GM23338 (cell line): ENCODE measurements around the gene FAM181B. TPM values are rescaled to one million over a fixed set of nuclear protein-coding genes. Genes with fewer than 3 reads are reported as not detected.

Experiments
- ATAC-seq: fragments of 200-7000 bp; cut with Tn5 transposase; 3 replicates; pipeline ENCODE4 v1.9.1; 2020
- DNase-seq: peaks from one replicate; pipeline ENCODE4 v3.0.0-alpha.2; 2015; ENCODE audit warnings: low spot score
- H2AFZ ChIP-seq: fragments of 200-600 bp; sonication (generic); 2 replicates; pipeline ENCODE4 v1.8.0; 2016; ENCODE audit warnings: antibody characterized with exemption, mild to moderate bottlenecking, moderate library complexity
- H3F3A ChIP-seq: fragments of 200-600 bp; sonication (generic); replicated peaks from 2 replicates; pipeline ENCODE4 v1.8.0; 2017; ENCODE audit warnings: antibody characterized with exemption, mixed run types, low read depth
- H3K27ac ChIP-seq: fragments of 200-600 bp; sonication (generic); 2 replicates; pipeline ENCODE4 v1.6.1; 2016; ENCODE audit warnings: low read depth
- H3K27me3 ChIP-seq: fragments of 200-600 bp; sonication (generic); 2 replicates; pipeline ENCODE4 v1.8.0; 2016; ENCODE audit warnings: mild to moderate bottlenecking, mixed run types, moderate library complexity; ENCODE audit not compliant: insufficient read depth
- H3K36me3 ChIP-seq: fragments of 200-600 bp; sonication (generic); 2 replicates; pipeline ENCODE4 v1.8.0; 2016; ENCODE audit warnings: mild to moderate bottlenecking; ENCODE audit not compliant: insufficient read depth
- H3K4me1 ChIP-seq: fragments of 200-600 bp; sonication (generic); 2 replicates; pipeline ENCODE4 v1.8.0; 2016; ENCODE audit warnings: mild to moderate bottlenecking, moderate library complexity; ENCODE audit not compliant: insufficient read depth
- H3K4me2 ChIP-seq: fragments of 200-600 bp; sonication (generic); 2 replicates; pipeline ENCODE4 v1.7.1; 2017; ENCODE audit warnings: mixed run types
- H3K4me3 ChIP-seq: fragments of 200-600 bp; sonication (generic); 2 replicates; pipeline ENCODE4 v1.6.1; 2016; ENCODE audit warnings: mixed run types
- H3K79me2 ChIP-seq: fragments of 200-600 bp; sonication (generic); replicated peaks from 2 replicates; pipeline ENCODE4 v1.8.0; 2017; ENCODE audit warnings: mild to moderate bottlenecking; ENCODE audit not compliant: insufficient read depth
- H3K9me2 ChIP-seq: fragments of 200-600 bp; sonication (generic); 2 replicates; pipeline ENCODE4 v1.8.0; 2017; ENCODE audit not compliant: insufficient read depth
- H4K20me1 ChIP-seq: fragments of 200-600 bp; sonication (generic); replicated peaks from 2 replicates; pipeline ENCODE4 v1.8.0; 2017; ENCODE audit warnings: mild to moderate bottlenecking; ENCODE audit not compliant: insufficient read depth
- H3K27ac Mint-ChIP-seq: 2 replicates; pipeline ENCODE4 v1.8.0; 2020; ENCODE audit warnings: inconsistent platforms, mild to moderate bottlenecking, moderate library complexity, mixed read lengths
- H3K27me3 Mint-ChIP-seq: 3 replicates; pipeline ENCODE4 v1.8.0; 2022; ENCODE audit warnings: low read depth, mild to moderate bottlenecking, moderate library complexity, mixed read lengths, inconsistent platforms; ENCODE audit not compliant: insufficient read depth, poor library complexity
- H3K36me3 Mint-ChIP-seq: 3 replicates; pipeline ENCODE4 v1.8.0; 2021; ENCODE audit warnings: low read depth, mild to moderate bottlenecking, inconsistent platforms, moderate library complexity, mixed read lengths
- H3K4me1 Mint-ChIP-seq: 3 replicates; pipeline ENCODE4 v1.8.0; 2020; ENCODE audit warnings: mild to moderate bottlenecking, inconsistent platforms, mixed read lengths
- H3K4me3 Mint-ChIP-seq: 3 replicates; pipeline ENCODE4 v1.8.0; 2021; ENCODE audit warnings: moderate library complexity, mild to moderate bottlenecking, inconsistent platforms, mixed read lengths
- H3K9me3 Mint-ChIP-seq: 3 replicates; pipeline ENCODE4 v1.8.0; 2020; ENCODE audit warnings: moderate library complexity, mild to moderate bottlenecking, inconsistent platforms, mixed read lengths
- CREB1 ChIP-seq: fragments of 250-450 bp; sonication (Bioruptor Pico); IDR thresholded peaks from 2 replicates; pipeline ENCODE4 v1.5.0; 2020; ENCODE audit warnings: low read depth, mild to moderate bottlenecking, moderate library complexity
- EZH2 ChIP-seq: fragments of 200-600 bp; sonication (generic); IDR thresholded peaks from one replicate; pipeline ENCODE4 v1.8.0; 2017; ENCODE audit warnings: antibody characterized with exemption, mild to moderate bottlenecking, low read depth; ENCODE audit not compliant: unreplicated experiment
- EZH2phosphoT487 ChIP-seq: fragments of 200-600 bp; sonication (generic); IDR thresholded peaks from one replicate; pipeline ENCODE4 v1.8.1; 2018; ENCODE audit warnings: antibody characterized with exemption; ENCODE audit not compliant: unreplicated experiment
- JUNB ChIP-seq: IDR thresholded peaks from one replicate; pipeline ENCODE4 v1.6.1; 2016; ENCODE audit warnings: antibody characterized with exemption; ENCODE audit not compliant: unreplicated experiment
- NANOG ChIP-seq: IDR thresholded peaks from 2 replicates; pipeline ENCODE4 v1.6.1; 2016; ENCODE audit warnings: antibody characterized with exemption, borderline replicate concordance
- POLR2AphosphoS5 ChIP-seq: IDR thresholded peaks from 2 replicates; pipeline ENCODE4 v1.6.1; 2016; ENCODE audit warnings: antibody characterized with exemption, low read depth
- STAT1 ChIP-seq: IDR thresholded peaks from one replicate; pipeline ENCODE4 v1.6.1; 2016; ENCODE audit warnings: antibody characterized with exemption; ENCODE audit not compliant: unreplicated experiment
- ZNF114 ChIP-seq: fragments of 250-450 bp; sonication (Bioruptor Pico); IDR thresholded peaks from 2 replicates; pipeline ENCODE4 v1.5.0; 2020; ENCODE audit warnings: mild to moderate bottlenecking, moderate library complexity
- ZNF331 ChIP-seq: fragments of 250-450 bp; sonication (Bioruptor Pico); IDR thresholded peaks from 2 replicates; pipeline ENCODE4 v1.5.0; 2020; ENCODE audit warnings: low read depth, mild to moderate bottlenecking, moderate library complexity
- polyA plus RNA-seq: library from polyadenylated mRNA; unstranded; fragments of >200 nt; fragmentation: Nextera tagmentation; extraction: Ambion mirVana; gene quantifications from 2 replicates; pipeline ENCODE4 v1.2.1, GENCODE V29; 2016
- total RNA-seq: library from RNA; depleted of rRNA; stranded (reverse); fragments of >200 nt; shearing (Covaris generic); gene quantifications from 2 replicates; pipeline ENCODE4 v1.2.3, GENCODE V29; 2014
- TF ChIP-seq, protein P1 (sequence below): IDR thresholded peaks from 2 replicates; pipeline ENCODE4 v1.6.1; 2016; ENCODE audit warnings: antibody characterized with exemption
- TF ChIP-seq, protein P2 (sequence below): fragments of 250-450 bp; sonication (Bioruptor Pico); IDR thresholded peaks from 2 replicates; pipeline ENCODE4 v1.5.0; 2020; ENCODE audit warnings: mild to moderate bottlenecking, moderate library complexity
- TF ChIP-seq, protein P3 (sequence below): IDR thresholded peaks from one replicate; pipeline ENCODE4 v1.6.1; 2018; ENCODE audit warnings: antibody characterized with exemption; ENCODE audit not compliant: unreplicated experiment
- TF ChIP-seq, protein P4 (sequence below), 2 experiments: fragments of 200-600 bp in 1 of 2; sonication (generic) in 1 of 2; conservative IDR thresholded peaks; 2 replicates each; pipeline versions ENCODE4 v1.5.1 to v1.6.1; 2016 to 2017; ENCODE audit warnings: antibody characterized with exemption in 2 of 2, low read depth in 2 of 2, mild to moderate bottlenecking in 2 of 2, moderate library complexity in 1 of 2

Gene FAM181B
- total and polyA plus RNA-seq, 2 experiments from 2014 or later, result 0.36 to 0.87 TPM

DNA sequence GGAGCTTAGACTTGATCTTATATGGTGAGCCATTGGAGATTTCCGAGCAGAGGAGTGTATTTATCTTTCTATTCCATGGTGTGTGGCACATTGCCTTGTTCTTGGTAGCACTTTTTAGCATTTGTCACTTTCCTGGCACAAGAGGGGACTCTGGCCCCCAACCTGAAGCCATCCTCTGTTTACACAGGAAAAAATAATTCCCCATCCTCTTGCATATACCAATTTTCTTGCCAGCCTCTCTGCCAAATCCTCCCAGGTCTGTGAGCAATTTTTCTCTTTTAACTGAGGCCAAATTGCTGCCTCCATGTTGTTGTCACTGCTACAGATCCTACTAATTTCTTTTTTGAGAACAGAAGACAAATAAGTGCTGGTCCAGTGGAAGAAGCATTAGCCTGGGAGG is 20.3 kb upstream of the FAM181B start:
- Histone ChIP-seq H2AFZ (no peak overlapping the region), H3K27ac (no peak overlapping the region), H3K36me3 (no peaks in the 10 kb centered on the region), H3K79me2 (no peaks in the 10 kb centered on the region), H3K27me3 (no peaks in the 10 kb centered on the region), H3K9me2 (no peaks in the 10 kb centered on the region), H3K4me3 (no peak overlapping the region), H3F3A (no peaks in the 10 kb centered on the region), H3K4me2 (no peak overlapping the region), H3K4me1 (peaks cover 15% of the 10 kb centered on the region), H4K20me1 (no peaks in the 10 kb centered on the region)
- no peak overlapping the region for H3K27ac Mint-ChIP-seq
- no peaks in the 10 kb centered on the region for H3K36me3 Mint-ChIP-seq
- no peaks in the 10 kb centered on the region for H3K9me3 Mint-ChIP-seq
- peaks cover 13% of the 10 kb centered on the region for H3K4me1 Mint-ChIP-seq
- ATAC-seq (no peak), DNase-seq (no peak)
- no peak overlapping the region for H3K4me3 Mint-ChIP-seq
- TF ChIP-seq ZNF114 (CRISPR knock-in tag), result no peak
- no peak for TF ChIP-seq JUNB
- TF ChIP-seq STAT1, result no peak
- no peak for TF ChIP-seq EZH2phosphoT487
- TF ChIP-seq, protein P1, sequence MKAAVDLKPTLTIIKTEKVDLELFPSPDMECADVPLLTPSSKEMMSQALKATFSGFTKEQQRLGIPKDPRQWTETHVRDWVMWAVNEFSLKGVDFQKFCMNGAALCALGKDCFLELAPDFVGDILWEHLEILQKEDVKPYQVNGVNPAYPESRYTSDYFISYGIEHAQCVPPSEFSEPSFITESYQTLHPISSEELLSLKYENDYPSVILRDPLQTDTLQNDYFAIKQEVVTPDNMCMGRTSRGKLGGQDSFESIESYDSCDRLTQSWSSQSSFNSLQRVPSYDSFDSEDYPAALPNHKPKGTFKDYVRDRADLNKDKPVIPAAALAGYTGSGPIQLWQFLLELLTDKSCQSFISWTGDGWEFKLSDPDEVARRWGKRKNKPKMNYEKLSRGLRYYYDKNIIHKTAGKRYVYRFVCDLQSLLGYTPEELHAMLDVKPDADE, result no peak
- TF ChIP-seq, protein P2, sequence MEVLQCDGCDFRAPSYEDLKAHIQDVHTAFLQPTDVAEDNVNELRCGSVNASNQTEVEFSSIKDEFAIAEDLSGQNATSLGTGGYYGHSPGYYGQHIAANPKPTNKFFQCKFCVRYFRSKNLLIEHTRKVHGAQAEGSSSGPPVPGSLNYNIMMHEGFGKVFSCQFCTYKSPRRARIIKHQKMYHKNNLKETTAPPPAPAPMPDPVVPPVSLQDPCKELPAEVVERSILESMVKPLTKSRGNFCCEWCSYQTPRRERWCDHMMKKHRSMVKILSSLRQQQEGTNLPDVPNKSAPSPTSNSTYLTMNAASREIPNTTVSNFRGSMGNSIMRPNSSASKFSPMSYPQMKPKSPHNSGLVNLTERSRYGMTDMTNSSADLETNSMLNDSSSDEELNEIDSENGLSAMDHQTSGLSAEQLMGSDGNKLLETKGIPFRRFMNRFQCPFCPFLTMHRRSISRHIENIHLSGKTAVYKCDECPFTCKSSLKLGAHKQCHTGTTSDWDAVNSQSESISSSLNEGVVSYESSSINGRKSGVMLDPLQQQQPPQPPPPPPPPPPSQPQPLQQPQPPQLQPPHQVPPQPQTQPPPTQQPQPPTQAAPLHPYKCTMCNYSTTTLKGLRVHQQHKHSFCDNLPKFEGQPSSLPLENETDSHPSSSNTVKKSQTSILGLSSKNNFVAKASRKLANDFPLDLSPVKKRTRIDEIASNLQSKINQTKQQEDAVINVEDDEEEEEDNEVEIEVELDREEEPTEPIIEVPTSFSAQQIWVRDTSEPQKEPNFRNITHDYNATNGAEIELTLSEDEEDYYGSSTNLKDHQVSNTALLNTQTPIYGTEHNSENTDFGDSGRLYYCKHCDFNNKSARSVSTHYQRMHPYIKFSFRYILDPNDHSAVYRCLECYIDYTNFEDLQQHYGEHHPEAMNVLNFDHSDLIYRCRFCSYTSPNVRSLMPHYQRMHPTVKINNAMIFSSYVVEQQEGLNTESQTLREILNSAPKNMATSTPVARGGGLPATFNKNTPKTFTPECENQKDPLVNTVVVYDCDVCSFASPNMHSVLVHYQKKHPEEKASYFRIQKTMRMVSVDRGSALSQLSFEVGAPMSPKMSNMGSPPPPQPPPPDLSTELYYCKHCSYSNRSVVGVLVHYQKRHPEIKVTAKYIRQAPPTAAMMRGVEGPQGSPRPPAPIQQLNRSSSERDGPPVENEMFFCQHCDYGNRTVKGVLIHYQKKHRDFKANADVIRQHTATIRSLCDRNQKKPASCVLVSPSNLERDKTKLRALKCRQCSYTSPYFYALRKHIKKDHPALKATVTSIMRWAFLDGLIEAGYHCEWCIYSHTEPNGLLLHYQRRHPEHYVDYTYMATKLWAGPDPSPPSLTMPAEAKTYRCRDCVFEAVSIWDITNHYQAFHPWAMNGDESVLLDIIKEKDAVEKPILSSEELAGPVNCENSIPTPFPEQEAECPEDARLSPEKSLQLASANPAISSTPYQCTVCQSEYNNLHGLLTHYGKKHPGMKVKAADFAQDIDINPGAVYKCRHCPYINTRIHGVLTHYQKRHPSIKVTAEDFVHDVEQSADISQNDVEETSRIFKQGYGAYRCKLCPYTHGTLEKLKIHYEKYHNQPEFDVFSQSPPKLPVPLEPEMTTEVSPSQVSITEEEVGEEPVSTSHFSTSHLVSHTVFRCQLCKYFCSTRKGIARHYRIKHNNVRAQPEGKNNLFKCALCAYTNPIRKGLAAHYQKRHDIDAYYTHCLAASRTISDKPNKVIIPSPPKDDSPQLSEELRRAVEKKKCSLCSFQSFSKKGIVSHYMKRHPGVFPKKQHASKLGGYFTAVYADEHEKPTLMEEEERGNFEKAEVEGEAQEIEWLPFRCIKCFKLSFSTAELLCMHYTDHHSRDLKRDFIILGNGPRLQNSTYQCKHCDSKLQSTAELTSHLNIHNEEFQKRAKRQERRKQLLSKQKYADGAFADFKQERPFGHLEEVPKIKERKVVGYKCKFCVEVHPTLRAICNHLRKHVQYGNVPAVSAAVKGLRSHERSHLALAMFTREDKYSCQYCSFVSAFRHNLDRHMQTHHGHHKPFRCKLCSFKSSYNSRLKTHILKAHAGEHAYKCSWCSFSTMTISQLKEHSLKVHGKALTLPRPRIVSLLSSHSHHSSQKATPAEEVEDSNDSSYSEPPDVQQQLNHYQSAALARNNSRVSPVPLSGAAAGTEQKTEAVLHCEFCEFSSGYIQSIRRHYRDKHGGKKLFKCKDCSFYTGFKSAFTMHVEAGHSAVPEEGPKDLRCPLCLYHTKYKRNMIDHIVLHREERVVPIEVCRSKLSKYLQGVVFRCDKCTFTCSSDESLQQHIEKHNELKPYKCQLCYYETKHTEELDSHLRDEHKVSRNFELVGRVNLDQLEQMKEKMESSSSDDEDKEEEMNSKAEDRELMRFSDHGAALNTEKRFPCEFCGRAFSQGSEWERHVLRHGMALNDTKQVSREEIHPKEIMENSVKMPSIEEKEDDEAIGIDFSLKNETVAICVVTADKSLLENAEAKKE, result no peak
- TF ChIP-seq POLR2AphosphoS5, result no peak
- no peak for TF ChIP-seq NANOG
- TF ChIP-seq CREB1, result no peak
- no peak for TF ChIP-seq ZNF331
- TF ChIP-seq, protein P3, sequence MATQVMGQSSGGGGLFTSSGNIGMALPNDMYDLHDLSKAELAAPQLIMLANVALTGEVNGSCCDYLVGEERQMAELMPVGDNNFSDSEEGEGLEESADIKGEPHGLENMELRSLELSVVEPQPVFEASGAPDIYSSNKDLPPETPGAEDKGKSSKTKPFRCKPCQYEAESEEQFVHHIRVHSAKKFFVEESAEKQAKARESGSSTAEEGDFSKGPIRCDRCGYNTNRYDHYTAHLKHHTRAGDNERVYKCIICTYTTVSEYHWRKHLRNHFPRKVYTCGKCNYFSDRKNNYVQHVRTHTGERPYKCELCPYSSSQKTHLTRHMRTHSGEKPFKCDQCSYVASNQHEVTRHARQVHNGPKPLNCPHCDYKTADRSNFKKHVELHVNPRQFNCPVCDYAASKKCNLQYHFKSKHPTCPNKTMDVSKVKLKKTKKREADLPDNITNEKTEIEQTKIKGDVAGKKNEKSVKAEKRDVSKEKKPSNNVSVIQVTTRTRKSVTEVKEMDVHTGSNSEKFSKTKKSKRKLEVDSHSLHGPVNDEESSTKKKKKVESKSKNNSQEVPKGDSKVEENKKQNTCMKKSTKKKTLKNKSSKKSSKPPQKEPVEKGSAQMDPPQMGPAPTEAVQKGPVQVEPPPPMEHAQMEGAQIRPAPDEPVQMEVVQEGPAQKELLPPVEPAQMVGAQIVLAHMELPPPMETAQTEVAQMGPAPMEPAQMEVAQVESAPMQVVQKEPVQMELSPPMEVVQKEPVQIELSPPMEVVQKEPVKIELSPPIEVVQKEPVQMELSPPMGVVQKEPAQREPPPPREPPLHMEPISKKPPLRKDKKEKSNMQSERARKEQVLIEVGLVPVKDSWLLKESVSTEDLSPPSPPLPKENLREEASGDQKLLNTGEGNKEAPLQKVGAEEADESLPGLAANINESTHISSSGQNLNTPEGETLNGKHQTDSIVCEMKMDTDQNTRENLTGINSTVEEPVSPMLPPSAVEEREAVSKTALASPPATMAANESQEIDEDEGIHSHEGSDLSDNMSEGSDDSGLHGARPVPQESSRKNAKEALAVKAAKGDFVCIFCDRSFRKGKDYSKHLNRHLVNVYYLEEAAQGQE, result no peak
- TF ChIP-seq, protein P4, sequence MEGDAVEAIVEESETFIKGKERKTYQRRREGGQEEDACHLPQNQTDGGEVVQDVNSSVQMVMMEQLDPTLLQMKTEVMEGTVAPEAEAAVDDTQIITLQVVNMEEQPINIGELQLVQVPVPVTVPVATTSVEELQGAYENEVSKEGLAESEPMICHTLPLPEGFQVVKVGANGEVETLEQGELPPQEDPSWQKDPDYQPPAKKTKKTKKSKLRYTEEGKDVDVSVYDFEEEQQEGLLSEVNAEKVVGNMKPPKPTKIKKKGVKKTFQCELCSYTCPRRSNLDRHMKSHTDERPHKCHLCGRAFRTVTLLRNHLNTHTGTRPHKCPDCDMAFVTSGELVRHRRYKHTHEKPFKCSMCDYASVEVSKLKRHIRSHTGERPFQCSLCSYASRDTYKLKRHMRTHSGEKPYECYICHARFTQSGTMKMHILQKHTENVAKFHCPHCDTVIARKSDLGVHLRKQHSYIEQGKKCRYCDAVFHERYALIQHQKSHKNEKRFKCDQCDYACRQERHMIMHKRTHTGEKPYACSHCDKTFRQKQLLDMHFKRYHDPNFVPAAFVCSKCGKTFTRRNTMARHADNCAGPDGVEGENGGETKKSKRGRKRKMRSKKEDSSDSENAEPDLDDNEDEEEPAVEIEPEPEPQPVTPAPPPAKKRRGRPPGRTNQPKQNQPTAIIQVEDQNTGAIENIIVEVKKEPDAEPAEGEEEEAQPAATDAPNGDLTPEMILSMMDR (conservative IDR thresholded peaks at IDR 0.05; ENCODE audit: low read depth in 2 of 2), result no peak
- no peak for TF ChIP-seq EZH2
- no peaks in the 10 kb centered on the region for H3K27me3 Mint-ChIP-seq
